ENCODE data around the gene TIMM44. TPM values are rescaled to one million over a fixed set of nuclear protein-coding genes. Genes with fewer than 3 reads are reported as not detected.
"Not testable (repeated sequence)": the region's sequence is repeated elsewhere in the genome, so short reads cannot be mapped to it uniquely, and the experiment has no call there.

Gene TIMM44
- total RNA-seq, 1 donor from 2014 or later: 63.6 TPM

DNA sequence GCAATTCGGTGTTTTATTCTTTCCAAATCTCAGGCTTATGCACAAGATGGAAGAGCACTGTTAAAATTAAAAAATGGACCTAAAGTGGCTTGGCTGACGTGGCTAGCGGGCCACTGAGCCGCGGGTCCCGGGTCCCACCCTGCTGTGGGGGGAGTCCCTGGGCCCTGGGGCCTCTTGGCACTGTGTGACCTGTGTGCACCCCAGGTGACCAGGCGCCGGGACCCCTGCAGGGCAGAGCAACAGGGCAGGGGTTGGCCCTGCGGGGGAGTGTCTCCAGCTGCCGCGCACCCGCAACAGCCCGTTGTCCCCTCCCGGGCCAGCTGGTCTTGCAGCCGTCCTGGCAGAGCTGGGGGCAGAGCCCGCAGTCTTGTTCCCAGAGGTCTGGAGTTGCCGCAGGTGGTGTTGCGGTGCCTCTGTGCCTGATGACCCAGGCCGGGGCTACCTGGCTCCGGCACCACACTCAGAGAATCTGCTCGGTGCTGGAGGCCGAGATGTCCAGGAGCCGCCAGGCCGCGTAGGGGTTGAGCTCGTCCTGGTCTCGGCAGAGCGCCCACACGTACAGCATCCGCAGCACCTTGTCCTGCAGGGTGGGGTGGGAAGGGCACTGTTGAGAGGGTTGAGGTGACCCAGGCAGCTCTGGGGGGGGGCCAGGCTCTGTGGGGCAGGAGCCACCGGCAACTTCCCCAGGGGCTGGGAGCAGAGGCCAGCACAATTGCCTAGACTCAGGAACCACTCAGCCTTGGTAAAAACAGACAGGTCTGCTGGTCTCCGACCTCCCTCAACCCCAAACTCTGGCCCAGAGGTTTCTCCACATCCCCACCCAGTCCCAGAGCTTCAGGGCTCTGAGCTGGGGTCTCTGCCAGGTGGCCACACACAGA lies 16.5 kb downstream of the TIMM44 start:
- no peak for DNase-seq (ENCODE audit: extremely low read depth, low read depth, low spot score)

DNA sequence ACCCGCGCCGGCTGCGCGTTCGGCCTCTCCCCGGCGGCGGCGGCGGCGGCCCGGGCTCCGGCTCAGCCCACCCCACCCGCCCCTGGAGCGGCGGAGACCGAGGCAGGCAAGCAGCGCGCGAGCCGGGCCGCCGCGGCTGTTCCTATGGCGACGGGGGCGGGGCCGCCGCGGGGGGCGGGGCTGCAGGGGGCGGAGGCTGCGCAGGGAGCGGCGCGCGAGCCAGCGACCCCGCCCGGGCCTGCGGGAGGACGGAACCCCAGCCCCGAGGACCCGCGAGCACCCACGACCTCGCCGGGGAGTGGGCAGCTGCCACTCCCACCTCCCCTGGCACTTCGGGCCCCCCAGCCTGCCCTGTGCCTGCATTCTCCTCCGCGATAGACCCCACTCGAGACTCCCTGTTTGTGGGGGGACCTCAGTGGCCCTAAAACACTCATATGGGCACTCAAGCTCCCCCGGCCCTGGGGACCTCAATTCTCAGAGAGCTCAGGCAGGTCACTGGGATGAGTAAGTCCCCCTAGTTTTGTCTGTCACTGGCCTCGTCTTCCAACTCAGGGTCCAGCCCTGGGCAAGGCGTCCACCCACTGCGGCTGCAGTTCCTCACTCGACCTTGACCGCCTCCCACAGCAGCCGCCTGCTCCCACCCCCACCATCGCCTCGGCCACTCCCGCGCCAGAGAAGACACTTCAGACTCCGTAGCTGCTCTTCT lies 17.3 kb downstream of the TIMM44 start, which contains the start of gene CTXN1:
TSS of gene CTXN1 (minus strand) at position 115 of the 706 bp plus-strand sequence. CDS start 597 bp downstream, outside the sequence.
- DNase-seq (ENCODE audit: extremely low read depth, low read depth, low spot score): no peak

DNA sequence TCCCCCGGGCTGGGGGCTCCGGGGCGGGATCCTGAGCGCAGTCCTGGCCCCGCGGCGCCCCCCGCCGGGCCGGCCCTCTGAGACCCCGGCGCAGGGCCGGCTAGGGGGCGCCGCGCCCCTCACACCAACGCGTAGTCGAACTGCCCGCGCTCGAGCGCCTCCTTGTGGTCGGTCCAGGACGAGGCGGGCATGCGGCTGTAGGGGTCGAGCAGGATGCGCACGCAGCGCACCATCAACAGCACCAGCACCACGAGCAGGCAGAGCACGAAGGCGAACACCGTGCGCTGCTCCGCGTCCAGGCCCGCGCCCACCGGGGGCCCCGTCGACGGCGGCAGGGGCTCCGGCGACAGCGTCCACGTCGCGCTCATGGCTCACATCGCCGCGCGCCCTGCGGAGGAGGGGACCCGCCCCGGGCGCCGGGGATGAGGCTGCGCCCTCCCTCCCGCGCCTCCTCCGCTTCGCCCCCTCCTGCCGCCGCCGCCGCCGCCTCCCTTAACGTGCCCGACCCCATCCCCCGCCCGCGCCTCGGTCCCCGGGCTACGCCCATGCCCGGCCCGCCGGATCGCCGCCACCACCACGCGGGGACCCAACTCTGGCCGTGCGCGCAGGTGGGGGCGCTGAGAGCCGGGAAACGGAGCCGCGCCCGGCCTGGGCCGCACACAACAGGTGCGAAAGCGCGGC lies 18.2 kb downstream of the TIMM44 start:
- no peak for DNase-seq (ENCODE audit: extremely low read depth, low read depth, low spot score)

DNA sequence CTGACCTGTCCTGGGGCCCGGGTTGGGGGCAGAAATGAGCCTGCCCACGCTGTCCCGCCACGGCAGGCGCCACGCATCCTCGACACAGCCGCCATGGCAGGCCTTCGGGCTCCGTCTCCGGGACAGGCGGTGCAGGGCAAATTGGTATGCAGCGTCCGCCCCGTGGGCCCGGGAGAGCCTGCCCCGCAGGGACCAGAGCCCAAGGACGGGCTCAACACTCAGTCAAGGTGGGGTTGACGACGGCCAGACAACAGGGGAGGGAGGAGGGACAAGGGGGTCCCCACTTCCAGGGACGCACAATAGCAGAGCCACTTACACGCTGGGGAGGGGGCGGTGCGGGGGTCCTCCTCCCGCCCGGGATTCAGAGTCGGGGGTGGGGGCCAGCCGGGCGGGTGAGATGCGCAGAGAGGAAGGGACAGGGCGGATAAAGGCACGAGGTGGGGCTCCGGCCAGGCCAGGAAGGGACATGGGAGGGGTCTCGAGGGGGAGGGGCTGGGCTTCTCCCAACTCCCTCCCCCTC lies 18.8 kb downstream of the TIMM44 start:
- no peak for DNase-seq (ENCODE audit: extremely low read depth, low read depth, low spot score)

DNA sequence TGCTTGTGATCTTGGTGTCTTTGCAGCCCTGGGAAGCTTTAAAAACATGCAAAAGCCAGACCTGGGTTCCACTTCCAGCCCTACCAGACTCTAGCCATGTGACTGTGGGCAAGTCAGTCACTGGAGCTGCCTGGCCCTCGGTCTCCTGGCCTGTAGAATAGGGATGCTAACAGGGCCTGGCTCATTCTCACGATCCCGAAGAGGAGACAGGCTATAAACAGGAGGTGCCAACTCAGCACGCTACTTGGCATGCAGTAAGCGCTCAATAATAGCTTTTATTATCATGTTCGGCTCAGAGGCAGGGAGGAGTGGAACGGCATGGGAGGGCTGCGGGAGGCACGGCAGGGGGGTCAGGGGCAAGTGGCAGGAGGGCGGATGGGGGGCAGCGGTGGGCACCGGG lies 19.2 kb downstream of the TIMM44 start:
- no peak for DNase-seq (ENCODE audit: extremely low read depth, low read depth, low spot score)

DNA sequence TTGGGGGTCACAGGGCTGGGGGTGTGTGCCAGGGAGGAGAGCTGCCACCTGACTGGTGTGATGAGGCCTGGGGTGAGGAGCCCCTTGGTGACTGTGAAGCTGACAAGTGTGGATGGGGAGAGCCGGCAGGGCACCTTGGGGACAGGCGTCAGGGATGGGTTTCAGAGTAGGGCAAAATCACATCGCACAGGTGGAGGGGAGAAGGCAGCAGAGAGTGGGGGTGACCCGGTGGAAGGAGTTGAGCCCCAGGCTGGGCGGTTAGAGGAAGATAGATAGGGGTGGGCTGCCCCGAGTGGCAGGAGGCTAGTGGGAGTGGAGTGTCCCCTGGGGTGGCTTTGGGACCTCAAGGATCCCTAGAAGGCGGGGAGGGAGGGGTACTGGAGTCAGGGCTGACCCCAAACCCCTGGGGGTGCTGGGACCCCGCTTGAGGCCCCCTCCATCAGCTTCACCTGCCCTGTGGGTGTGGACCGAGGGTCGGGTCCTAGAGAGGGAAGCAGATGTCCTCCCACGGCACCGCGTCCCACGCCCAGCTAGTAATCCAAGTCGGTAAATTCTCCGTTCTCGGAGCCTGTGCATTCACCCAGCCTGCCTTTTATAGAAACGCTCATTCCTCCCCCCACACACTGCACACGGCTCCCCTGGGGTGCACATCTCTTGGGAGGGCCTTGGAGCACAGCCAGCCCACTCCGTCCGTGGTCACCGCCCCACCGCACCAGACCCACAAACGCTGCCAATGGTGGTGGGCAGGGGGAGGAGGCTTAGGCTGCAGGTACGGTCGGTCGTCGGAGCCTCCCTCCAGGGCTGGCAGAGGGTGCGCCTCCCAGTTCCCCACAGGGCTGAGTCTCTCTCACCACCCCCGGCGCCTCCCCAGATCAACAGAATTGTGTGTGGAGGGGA lies 19.9 kb downstream of the TIMM44 start:
- DNase-seq (ENCODE audit: extremely low read depth, low read depth, low spot score): no peak

DNA sequence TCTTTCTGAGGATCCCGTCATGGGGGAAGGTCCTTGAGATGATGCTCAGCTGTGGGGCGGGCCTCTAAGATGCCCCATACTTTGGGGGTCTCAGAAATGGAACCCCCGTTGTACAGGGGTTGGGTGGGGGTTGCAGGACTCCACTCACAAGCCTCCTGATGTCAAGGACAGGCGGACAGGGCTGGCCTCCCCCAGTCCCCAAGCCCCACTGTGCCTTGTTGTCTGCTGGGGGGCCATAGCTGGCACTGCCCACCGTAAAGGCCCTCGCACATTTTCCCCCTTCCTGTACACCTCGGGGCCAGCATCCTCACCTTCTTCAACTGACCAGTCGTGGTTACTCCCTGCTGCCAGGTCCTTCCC lies 20.6 kb downstream of the TIMM44 start:
- no peak for DNase-seq (ENCODE audit: extremely low read depth, low read depth, low spot score)

DNA sequence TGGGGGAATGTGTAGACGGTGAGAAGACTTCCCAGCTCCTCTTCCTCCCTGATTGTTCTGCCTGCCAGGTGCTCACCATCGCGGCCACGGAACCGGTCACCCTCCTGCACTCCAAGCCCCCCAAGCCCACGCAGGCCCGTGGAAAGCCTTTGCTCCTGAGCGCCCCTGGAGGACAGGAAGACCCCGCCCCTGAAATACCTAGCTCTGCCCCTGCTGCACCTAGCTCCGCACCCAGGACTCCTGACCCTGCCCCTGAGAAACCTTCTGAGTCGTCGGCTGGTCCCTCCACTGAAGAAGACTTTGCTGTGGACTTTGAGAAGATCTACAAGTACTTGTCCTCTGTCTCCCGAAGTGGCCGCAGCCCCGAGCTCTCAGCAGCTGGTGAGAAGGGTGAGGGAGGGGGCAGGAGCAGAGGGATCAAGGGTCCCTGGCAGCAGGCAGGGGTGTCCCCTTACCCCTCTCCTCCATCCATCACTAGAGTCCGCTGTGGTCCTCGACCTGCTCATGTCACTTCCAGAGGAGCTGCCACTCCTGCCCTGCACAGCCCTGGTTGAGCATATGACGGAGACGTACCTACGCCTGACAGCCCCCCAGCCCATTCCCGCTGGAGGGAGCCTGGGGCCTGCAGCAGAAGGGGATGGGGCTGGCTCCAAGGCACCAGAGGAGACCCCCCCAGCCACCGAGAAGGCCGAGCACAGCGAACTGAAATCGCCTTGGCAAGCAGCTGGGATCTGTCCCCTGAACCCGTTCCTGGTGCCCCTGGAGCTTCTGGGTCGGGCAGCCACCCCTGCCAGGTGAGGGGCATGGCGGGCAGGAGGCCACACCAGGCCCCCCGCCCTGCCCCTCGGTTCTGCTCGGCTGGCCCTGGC lies 21.3 kb downstream of the TIMM44 start:
- no peak for DNase-seq (ENCODE audit: extremely low read depth, low read depth, low spot score)

DNA sequence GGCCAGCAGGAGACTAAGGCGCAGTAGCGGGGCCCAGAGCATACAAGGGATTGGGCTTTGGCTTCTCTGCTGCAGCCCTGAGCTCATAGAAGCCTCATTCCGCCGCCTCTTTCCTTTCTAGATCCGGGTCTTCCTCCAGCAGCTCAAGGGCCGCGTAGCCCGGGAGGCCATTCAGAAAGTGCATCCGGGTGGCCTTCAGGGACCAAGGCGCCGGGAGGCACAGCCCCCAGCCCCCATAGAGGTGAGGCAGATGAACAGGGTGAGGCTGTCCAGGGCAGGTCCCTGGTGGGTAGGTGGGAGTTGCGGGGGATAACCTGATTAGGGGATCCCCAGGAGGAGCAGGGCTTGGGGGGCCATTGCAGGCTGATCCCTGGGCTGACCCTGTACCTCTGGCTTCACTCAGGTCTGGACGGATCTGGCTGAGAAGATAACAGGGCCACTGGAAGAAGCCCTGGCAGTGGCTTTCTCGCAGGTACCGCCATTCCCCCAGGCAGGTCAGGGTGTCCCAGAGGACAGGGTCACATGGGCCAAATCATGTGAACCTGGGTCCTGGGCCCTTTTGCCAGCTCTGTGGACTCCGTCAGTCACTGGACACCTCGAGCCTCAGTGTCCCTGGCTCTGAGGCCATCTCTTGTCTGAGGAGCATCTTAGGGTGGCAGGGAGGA lies 22.0 kb downstream of the TIMM44 start:
- no peak for DNase-seq (ENCODE audit: extremely low read depth, low read depth, low spot score)

DNA sequence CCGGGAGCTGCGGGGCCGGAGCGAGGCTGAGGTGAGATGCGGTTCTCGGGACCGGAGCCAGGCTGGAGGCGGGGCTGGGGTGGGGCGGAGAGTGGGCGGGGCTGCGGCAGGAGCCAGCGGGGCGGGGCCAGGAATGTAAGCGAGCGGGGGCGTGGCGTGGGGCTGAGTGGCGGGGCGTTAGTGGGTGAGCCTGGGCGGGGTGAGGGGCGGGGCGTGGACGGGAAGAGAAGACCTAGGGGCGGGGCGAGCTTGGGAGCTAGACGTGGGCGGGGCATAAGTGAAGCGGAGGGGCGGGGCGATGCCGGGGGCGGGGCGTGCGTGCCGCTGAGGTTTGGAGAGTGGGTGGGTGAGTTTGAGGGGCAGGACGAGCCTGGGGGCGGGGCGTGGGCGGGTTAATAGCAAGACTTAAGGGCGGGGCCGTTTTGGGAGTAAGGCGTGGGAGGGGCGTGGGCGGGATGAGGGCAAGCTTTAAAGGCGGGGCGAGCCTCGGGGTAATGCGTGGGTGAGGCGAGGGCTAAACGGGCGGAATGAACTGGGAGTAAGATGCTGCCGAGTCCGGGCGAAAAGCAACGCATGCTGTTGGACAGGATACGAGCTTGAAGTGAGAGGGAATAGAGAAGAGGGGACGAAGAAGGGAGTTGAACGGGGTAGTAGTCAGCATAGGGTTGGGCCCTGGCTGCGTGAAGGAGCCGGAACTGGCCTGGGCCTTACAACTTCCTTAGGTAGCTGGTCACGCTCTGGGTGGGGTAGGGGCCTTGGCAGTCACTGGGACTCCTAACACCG lies 22.8 kb downstream of the TIMM44 start:
- DNase-seq (ENCODE audit: extremely low read depth, low read depth, low spot score): no peak

DNA sequence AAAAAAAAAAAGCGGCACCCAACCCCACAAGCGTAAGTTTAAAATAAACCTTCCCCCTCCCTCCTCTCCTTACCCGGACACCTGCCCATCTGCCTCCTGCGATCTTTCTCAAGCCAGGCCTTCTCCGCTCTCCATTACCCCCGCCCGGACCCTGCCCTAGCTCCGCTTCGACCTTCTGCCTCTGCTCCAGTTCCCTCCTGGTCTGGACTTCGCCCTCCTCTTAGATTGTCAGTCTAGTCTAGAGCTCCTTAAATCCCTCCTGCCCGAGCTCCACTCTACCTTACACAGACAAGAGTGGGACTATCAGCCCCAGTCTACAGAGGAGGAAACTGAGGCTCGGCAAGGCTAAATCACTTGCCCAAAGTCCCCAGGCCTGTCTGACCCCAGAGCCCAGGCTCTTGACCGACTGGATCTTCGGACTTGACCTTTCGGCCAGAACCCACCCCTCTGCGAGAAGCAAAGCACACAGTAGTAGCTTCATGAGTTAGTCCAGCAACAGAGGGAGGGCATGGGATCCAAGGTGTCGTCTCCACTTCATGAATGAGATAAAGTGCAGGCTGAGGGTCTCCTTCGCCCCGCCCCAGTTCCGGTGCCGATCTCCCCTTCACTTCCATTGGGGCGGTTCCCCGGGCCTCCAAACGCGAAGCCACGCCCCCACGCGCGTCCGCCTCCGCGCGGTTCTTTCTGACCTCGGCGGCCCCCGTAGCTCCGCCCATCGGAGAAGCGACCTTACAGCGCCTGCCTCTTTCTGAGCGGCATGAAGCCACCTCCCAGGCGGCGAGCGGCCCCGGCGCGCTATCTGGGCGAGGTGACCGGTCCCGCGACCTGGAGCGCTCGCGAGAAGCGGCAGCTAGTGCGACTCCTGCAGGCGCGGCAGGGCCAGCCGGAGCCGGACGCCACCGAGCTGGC lies 23.6 kb downstream of the TIMM44 start, which contains the start of gene SNAPC2:
TSS of gene SNAPC2 (plus strand) at position 729 of the 909 bp plus-strand sequence. CDS start at position 758, 29 bp downstream.
- DNase-seq (ENCODE audit: extremely low read depth, low read depth, low spot score): no peak

DNA sequence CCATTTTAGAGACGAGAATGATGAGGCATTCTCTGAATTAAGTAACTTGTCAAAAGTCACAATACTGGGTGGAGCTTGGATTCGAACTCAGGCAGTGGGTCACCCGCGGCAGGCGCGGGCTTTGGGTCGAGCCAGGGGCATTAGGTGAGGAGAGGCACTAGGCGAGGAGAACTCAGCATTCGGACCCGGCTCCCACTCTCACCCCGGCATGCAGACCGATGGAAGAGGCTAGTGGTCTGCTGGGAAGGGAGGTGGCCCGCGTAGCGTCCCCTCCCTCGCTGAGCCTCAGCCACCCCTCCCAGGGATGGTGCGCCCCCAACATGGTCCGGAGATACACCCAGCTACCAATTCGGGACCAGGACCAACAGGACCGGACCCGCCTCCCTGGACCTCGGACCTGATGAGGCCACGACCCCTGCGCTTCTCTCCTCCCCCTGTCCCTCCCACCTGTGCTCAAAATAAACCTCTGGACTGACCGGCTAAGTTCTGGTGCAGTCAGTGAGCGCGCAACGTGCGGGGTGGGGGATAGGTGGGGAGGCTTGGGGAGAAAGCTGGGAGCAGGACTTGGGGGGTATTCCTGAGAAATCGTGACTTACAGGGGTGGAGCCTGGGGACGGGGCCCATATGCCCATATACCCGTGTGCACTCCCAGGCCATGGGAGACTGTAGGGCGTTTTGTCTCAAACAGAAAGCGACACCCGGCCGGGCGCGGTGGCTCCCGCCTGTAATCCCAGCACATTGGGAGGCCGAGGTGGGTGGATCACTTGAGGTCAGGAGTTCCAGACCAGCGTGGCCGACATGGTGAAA lies 24.6 kb downstream of the TIMM44 start:
- no peak for DNase-seq (ENCODE audit: extremely low read depth, low read depth, low spot score)

DNA sequence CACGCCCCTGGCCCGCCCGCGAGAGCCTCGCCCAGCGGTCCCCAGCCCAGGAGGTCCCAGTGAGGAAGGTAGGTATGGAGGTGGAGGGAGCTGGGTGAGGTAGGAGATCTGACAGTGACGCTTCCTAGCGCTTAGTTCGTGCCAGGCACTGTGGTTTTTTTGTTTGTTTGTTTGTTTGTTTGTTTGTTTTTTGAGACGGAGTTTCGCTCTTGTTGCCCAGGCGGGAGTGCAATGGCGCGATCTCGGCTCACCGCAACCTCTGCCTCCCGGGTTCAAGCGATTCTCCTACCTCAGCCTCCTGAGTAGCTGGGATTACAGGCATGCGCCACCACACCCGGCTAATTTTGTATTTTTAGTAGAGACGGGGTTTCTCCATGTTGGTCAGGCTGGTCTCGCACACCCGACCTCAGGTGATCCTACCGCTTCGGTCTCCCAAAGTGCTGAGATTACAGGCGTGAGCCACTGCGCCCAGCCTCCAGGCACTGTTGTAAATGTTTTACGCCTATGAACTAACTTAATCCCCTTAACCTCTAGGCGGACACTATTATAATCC lies 25.3 kb downstream of the TIMM44 start:
- DNase-seq (ENCODE audit: extremely low read depth, low read depth, low spot score): not testable (repeated sequence)

DNA sequence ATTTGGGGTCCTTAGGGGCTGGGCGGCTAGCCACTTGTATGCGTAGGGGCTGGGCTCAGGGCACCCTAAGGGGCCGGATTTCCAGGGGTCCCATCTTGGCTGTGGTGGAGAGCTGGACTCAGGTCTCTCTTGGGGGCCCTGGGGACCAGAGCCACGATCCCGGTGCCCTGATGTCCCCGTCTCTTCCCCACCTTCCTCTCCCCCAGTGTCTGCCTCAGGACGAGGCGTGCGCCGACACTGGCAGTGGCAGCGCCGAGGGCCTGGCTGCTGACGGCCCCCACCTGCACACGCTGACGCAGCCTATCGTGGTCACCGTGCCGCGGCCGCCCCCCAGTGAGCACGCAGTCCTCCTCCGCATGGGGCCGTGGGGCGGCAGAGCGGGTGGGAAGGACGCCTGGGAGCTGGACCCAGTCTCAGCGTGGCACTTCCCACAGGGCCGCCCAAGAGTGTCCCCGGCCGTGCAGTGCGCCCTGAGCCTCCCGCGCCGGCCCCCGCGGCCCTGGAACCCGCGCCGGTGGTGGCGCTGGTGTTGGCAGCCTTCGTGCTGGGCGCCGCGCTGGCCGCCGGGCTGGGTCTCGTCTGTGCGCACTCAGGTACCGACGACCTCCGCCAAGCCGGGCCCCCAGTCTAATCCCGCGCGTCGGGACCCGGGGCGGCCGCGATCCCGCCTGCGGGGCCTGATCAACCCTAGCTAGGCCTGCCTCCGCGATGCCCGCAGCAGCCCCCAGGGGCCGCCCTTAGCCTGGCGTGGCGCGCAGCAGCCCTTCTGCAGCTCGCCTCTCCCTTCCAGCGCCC lies 26.0 kb downstream of the TIMM44 start:
- no peak for DNase-seq (ENCODE audit: extremely low read depth, low read depth, low spot score)

DNA sequence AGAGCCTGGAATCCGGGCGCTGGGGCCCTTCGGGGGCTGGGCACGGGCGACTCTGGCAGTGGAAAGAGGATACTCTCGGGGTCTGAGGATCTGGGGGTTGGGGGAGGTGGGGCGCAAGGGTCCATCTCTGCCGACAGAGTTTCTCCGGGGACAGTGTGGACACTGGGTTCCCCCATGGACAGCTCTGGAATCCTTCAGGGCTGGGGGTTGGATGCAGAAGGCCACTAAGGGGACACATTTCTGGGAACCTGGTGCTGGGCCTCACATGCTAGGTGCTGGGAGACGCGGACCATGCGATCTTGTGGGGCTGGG lies 26.6 kb downstream of the TIMM44 start:
- DNase-seq (ENCODE audit: extremely low read depth, low read depth, low spot score): no peak

All from glomerular endothelial cell (primary cell).